Stimulated activated CD4-positive, alpha-beta T cell treated with anti-CD3 and anti-CD28 coated beads, Interleukin-15, amount 100 ng/mL, for 1 hour (primary cell): ENCODE data around the gene ANKRD23.

Experiments
- DNase-seq, 2 donors: peaks; one replicate each; pipeline ENCODE4 v3.0.0-alpha.2; 2020; ENCODE audit warnings: low read depth in 1 of 2, low spot score in 1 of 2

Gene ANKRD23

GRCh38 chr2:96877631-96878092 lies 33.8 kb upstream of the ANKRD23 start:
- DNase-seq, result no peak

DNA sequence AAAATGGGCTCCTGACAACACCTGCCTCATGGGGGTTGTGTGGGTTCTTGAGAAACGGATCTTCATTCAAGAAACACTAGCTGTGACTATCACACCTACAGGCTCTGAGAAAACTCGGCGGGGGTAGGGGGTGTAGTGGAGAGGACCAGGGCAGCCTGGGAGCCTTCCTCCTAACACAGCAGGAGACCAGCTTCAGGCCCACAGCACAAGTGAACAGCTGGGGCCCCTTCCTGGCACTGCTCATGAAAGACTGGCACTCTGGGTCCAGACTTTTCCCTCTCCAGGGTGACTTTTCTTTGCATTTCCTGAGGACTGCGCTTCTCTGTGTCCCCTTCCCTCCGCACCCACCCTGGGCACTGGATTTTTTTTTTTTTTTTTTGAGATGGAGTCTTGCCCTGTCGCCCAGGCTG lies 33.2 kb upstream of the ANKRD23 start:
- DNase-seq, result no peak

DNA sequence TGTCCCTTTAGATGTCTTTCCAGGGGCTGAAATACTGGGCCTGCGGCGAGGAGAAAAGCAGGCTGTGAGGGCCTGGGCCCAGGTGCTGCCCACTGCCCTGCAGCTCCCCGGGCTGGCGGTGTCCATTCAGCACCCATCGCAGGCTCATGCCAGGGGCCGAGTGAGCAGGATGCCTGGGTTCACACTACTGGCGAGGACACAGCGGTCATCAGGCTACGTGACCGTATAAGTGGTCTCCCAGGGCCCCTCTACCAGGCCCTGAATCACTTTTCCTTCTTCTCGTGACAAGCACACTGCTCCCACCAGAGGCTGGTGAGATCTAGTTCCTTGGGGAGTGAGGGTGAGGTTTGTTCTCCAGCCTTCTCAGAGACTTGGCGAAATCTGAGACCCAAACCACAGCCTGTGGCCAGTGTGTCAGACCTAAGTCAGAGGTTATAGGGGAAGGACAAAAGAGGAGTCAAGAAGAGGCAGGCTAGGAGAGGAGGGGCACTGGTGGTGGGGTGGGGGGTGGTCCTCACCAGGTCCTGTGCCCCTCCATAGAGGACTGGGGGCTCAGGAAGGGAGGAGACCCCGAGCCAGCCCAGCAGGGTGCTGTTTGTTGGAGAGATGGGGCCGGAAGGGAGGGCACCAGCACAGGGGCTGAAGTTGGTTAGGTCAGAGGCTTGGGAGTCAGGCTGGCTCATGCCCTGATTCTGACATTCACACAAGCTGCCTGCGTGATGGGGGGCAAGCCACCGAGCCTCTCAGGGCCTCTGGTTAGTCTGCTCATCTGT lies 32.6 kb upstream of the ANKRD23 start:
- no peak for DNase-seq

DNA sequence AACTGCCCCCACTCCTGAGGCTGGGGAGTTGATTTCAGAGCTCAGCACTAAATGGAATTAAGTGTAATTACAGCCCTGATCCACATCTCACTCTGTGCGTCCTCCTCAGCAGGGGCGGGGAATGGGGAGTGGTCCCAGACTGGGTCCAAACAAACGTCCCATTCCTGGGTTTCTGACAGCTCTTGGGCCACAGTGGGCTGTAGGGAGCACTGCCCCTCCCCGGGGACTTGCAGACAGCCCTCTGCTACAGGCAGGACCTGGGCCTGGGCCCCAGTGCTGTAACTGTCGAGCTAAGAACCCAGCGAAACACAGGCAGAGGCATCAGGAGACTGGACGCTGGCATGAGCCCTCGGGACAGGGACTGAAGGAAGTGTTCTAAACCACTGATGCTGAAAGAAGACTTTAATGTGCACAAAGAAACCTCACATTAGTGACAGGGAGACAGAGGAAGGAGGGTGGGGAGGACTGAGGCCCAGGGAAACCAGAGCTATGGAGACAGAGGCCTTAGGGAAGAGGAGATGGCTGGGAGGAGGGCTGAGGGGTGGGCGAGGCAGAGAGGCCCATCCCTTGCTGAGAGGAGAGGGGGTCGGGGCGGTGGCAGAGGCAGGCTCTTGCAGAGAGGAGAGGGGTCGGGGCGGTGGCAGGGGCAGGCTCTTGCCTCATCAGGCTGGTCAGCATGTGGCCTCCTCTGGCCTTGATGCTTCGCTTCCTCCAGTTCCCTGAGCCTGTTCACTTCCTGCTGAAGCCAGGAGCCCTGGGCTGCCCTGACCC lies 31.9 kb upstream of the ANKRD23 start:
- no peak for DNase-seq

- no peak for DNase-seq
Observed at GRCh38 chr2:96874198-96874831, 30.5 kb upstream of the ANKRD23 start.

DNA sequence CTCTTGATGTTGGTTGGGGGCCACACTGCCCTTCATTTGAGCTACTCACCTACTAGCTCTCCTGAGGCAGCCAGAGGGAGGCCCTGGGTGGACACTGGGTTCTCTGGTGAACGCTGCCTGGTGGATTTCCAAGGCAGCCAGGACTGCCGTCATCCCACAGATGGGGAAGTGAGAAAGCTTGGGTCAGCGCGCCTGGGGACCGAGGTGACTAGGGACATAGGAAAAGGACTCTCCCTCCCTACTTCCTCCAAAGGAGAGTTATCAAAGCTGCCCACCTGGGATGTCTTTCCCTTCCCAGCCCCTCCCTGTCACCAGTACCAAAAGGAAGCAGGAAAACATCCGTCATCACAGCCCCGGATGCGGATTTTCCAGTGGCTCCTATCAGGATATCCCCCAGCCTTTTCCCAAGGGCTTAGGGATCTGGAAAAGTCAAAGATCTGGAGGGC lies 29.9 kb upstream of the ANKRD23 start:
- no peak for DNase-seq

- DNase-seq, result no peak
Observed at GRCh38 chr2:96872591-96873349, 28.9 kb upstream of the ANKRD23 start.

DNA sequence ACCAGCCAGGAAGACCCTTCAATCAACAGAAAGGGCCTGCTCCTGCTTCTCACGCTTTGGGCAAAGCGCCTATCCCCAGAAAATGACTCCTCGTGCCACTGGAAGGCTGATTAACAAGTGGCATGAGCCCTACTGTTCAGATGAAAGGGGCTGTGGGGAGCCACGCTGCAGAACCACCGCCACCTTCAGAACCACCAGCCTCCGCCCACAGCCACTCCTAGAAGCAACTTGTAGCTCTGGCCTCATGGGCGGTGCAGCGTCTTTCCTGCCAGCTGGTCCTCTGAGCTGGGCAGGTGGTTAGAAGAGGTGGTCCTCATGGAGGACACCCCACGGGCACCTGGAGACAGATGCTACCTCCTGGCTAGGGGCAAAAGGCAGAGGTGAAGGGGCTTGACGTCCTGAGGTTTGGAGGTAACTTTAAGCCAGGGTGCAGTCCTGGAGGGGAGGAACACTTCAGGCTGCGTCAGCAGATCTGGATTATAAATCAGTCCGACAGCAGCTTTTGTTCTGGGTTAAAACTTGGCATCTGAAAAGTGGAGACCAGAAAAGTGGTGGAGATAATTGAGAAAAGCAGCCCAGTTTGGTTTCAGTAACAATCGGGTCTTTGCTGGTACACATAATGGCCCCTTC lies 26.9 kb upstream of the ANKRD23 start:
- no peak for DNase-seq

DNA sequence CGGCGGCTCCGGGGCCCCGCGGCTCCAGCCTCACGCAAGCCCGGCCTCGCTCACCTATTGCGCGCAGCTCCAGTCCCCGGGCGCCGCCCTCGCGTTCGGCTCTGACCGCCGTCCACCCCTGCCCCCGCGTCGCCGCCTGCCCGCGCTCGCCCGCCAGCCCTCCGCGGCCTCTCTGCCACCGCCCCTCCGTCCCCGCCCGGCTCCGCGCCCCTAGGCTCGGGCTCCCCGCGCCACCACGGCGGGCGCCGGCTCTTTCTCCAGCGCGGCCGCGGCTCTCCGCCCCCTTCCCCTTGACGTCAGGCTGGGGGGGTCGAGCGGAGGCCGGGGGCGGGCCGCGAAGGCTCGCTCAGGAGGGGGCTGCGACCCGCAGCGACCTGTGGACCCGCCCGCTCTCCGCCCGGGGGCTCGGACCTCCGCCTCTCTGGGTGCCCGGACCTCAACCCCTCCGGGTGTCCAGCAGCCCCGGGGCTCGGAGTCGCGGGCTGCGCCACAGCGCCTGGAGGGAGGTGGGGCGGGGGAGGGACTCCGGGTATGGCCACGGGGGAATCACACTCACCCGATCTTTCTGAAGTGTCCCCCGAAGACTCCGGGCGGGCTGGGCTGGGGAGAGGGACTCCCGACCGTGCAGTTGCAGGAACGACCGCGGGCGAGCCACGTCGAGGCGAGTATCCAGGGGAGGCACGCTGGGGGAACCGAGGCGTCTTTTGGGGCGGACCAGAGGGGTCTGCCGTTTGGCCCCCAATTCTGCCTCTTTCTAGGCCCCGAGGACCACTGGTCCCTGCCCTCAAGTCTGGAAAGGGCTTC lies 26.2 kb upstream of the ANKRD23 start, which contains the start of gene SEMA4C:
Gene SEMA4C, minus strand, starts transcription at position 259 of the 804 bp plus-strand sequence. CDS start 2,194 bp downstream, outside the sequence.
- no peak for DNase-seq

DNA sequence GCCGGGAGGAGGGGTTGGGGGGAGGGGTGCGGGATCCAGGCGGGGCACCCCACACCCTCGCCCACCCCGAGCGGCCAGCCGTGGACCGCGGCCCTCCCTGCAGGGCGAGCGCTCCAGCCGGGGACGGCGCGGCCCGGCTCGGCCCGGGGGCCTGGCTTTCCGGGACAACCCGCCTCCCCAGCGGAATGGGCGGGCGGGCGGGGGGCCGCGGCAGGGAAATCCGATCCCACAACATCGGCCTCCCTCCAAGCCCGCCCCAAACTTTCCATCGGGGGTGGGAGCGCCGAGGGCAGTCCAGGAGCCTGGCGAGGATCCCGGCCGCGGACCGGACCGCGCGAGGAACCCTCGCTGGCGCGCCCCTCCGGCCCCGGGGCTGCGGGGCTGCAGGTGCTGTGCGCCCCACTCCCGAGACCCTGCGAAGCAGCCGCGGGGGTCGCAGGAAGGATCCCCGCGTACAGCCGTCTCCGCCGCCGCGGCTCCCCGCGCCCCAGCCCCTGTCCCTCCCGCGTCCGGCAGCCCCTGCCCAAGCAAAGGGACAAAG lies 25.5 kb upstream of the ANKRD23 start:
- DNase-seq, result no peak

GRCh38 chr2:96868555-96869280 lies 24.9 kb upstream of the ANKRD23 start:
- DNase-seq, result no peak

DNA sequence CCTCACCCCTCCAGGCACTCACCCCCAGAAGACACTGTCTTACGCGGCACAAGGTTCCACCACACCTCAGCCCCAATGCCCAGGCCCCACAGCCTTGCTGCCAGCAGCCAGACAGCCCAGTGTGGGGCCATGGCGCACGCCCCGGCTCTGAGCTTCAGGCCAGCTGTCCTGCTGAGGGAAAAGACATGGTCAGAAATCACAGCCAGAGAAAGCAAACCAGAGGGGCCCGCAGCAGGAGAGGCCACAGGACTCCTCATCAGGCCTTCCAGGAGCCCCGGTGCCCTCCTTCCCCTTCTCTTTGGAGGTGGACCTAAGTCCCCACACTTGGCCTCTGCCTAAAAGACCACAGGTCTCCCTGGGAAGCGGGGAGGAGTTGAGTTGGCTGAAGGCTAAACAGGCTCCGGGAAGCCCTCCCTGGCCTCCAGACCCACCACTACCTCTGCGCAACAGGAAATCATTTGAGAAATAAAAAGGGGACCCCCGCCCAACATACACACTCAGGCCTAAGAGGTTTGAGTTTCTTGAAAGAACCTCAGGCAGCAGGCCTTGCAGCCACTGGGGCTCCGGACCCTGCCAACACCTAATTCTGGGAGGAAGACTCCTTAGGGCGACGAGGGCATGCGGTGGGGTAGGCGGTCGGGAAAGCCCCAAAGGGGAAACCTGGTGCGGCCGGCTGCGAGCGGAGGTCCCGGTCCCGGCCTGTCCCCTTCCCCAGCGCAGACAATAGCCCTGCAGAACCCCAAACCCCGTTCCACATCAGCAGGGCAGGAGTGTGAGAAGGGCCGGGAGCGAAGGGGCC lies 24.1 kb upstream of the ANKRD23 start:
- DNase-seq, result no peak

GRCh38 chr2:96866986-96867755 lies 23.4 kb upstream of the ANKRD23 start:
- no peak for DNase-seq

- DNase-seq, result no peak
Observed at GRCh38 chr2:96866586-96866985, 22.8 kb upstream of the ANKRD23 start.

DNA sequence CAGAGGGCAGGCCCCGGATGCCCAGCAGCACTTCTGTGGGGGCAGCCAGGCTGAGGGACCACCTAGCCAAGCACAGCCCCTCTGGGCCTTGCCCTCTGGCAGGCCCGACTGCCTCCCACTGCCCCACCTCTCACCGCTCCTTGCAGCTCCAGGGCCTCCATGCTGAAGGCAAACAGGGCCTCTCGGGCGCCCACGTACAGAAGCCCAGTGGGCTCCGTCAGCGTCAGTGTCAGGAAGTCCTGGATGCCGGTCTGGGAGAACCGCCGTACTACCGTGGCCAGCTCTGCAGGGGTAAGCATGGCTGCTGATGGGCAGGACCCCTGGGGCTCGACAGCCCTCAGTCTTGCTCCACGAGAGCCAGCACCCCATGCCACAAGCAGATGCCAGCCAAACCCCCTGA lies 22.3 kb upstream of the ANKRD23 start:
- no peak for DNase-seq

GRCh38 chr2:96865654-96866053 lies 21.8 kb upstream of the ANKRD23 start:
- no peak for DNase-seq
